Stimulated activated naive B cell treated with anti-CD40 and anti-IgM and Interleukin-4, amounts not matched to agents 10 μg/mL and 1 μg/mL and 100 μg/mL, for 72 hours (primary cell): Measurements from ENCODE around the gene PTPRN2.

ENCODE experiments used
- ATAC-seq, 2 donors: fragments of 150-1000 bp; cut with Tn5 transposase; replicated peaks; 2 replicates each; pipeline ENCODE4 v1.10.0; 2021; ENCODE audit warnings: moderate library complexity in 1 of 2
- DNase-seq: peaks from one replicate; pipeline ENCODE4 v3.0.0; 2021
- H3K27ac Mint-ChIP-seq: one replicate; pipeline ENCODE4 v1.8.0; 2022; ENCODE audit warnings: mild to moderate bottlenecking, mixed read lengths
- H3K27me3 Mint-ChIP-seq, 2 donors: one replicate each; pipeline ENCODE4 v1.8.0; 2022; ENCODE audit warnings: mixed read lengths in 2 of 2
- H3K36me3 Mint-ChIP-seq, 2 donors: one replicate each; pipeline ENCODE4 v1.8.0; 2022; ENCODE audit warnings: mixed read lengths in 2 of 2, mild to moderate bottlenecking in 1 of 2
- H3K4me1 Mint-ChIP-seq, 2 donors: one replicate each; pipeline ENCODE4 v1.8.0; 2022; ENCODE audit warnings: mixed read lengths in 2 of 2, mild to moderate bottlenecking in 1 of 2
- H3K4me3 Mint-ChIP-seq, 2 donors: one replicate each; pipeline ENCODE4 v1.8.0; 2022; ENCODE audit warnings: mild to moderate bottlenecking in 2 of 2, mixed read lengths in 2 of 2, moderate library complexity in 1 of 2
- H3K9me3 Mint-ChIP-seq, 2 donors: one replicate each; pipeline ENCODE4 v1.8.0; 2022; ENCODE audit warnings: mixed read lengths in 2 of 2, mild to moderate bottlenecking in 1 of 2

PTPRN2 gene

DNA sequence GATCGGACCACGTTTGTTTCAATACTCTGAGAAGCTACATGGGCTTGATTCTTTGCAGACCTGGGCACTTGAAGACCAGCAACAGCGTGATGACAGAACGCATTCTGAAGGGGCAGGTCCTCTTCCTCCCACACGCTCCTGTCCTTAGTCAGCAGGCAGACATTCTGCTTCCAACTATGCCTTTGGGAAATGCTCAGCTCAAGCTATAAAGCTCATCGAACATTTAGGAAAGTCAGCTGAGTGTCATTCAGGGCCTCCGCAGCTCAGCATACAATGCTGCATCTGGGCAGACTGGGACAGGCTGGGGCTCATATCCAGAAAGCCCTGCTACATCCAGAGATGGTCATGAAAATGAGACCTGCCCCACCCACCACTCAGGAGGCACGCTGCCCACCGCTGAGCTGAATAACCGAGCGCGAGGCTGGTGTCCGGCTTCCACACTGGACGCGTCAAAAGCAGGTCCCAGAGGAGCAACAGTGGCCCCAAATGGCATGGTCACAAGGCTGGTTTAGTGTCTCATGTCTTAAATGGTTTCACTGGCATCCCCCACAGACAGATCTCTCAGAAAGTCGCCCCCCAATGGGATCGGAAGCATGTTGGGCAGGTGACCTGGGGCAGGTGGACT is 976.8 kb downstream of the PTPRN2 start:
- Mint-ChIP-seq H3K36me3 (peaks cover 3 to 4% of the 10 kb centered on the region in 2 donors), H3K4me3 (peak overlapping the region in 1 of 2 donors; percentile 62), H3K9me3 (peaks cover 5% of the 10 kb centered on the region in 2 donors), H3K4me1 (peaks cover 6 to 8% of the 10 kb centered on the region in 2 donors), H3K27me3 (no peaks in the 10 kb centered on the region), H3K27ac (no peak overlapping the region)
- DNase-seq (no peak), ATAC-seq (no peak)

DNA sequence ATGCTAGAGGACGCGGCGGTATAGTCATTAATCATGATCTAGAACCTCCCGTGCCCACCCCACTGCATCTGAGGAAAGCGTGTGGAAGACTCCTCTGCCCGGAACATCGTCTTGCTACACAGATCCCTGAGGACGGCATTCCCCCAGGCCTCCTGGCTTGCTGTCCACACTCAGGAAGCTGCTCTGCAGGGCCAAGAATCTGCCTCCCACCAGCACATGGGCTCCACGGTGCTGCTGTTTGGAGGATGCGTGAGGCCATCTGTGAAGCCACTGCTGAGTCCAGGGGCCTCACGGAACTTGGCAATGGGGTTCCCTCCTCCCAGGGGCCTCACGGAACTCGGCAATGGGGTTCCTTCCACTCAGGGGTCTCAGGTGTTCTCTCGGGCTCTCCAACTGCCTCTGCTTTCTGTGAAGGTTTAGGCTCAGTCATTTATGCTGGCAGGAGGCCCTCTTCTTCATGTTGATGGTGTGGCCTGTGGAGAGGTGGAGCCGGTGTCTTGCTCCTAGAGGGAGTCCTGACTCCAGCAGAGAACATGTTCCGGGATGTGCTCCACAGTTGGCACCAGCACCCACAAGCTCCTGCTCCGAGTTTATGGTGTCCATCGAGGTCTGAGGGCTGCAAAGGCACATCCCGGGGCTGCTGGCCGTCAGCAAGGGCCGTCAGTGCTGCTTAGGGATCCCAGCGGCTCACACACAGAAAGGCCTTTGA is 977.5 kb downstream of the PTPRN2 start:
- peaks cover 6 to 8% of the 10 kb centered on the region in 2 donors for H3K4me1 Mint-ChIP-seq
- no peak overlapping the region for H3K4me3 Mint-ChIP-seq
- H3K36me3 Mint-ChIP-seq, result peaks cover 3 to 4% of the 10 kb centered on the region in 2 donors
- H3K27ac Mint-ChIP-seq, result no peak overlapping the region
- H3K9me3 Mint-ChIP-seq, result peaks cover 5% of the 10 kb centered on the region in 2 donors
- no peaks in the 10 kb centered on the region for H3K27me3 Mint-ChIP-seq
- DNase-seq (no peak), ATAC-seq (no peak)

DNA sequence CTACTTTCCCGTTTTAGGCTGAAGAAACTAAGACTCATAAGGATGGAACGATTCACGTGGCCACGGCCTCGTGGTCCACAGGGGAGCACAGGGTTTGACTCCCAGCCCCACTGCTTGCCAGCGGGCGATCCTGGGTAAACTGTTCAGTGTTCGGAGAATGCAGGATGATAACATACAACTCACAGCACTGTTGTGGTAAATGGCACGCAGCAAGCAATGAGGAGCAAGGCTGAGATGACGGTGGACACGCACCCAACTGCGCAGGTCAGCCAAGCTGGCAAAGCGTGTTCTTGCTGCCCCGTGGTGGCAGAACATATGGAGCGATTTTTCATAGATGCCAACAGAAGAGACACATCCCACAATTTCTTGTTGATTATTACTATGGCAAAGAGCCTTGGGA is 978.1 kb downstream of the PTPRN2 start:
- peaks cover 6 to 8% of the 10 kb centered on the region in 2 donors for H3K4me1 Mint-ChIP-seq
- H3K27me3 Mint-ChIP-seq, result peaks cover 0 to 1% of the 10 kb centered on the region in 2 donors
- ATAC-seq, result no peak
- peaks cover 3 to 4% of the 10 kb centered on the region in 2 donors for H3K36me3 Mint-ChIP-seq
- H3K4me3 Mint-ChIP-seq, result no peak overlapping the region
- no peak for DNase-seq
- H3K27ac Mint-ChIP-seq, result no peak overlapping the region
- H3K9me3 Mint-ChIP-seq, result peaks cover 3 to 5% of the 10 kb centered on the region in 2 donors

DNA sequence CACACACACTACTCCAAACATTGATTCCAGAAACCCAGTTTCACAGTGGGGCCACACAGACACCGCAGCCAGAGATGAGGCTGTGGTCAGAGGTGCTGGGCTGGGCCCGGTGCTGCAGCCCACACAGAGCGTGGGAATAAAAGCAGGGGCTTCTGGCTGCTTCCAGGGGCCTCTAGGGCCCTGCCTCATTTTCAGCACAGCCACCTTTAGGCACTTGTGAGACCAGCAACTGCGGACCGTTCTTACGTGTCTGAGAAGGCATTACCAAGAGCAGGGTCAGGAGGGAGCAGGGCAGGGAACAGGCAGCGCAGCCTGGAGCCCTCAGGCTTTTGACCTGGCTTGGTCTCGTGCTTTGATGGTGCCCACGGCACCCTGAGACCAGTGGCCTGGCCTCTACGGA is 980.4 kb downstream of the PTPRN2 start:
- Mint-ChIP-seq H3K9me3 (peaks cover 3 to 5% of the 10 kb centered on the region in 2 donors), H3K27ac (no peak overlapping the region), H3K4me3 (no peak overlapping the region), H3K27me3 (peaks cover 0 to 4% of the 10 kb centered on the region in 2 donors), H3K36me3 (peaks cover 3 to 4% of the 10 kb centered on the region in 2 donors), H3K4me1 (peaks cover 3 to 5% of the 10 kb centered on the region in 2 donors)
- ATAC-seq, result no peak
- DNase-seq, result no peak

DNA sequence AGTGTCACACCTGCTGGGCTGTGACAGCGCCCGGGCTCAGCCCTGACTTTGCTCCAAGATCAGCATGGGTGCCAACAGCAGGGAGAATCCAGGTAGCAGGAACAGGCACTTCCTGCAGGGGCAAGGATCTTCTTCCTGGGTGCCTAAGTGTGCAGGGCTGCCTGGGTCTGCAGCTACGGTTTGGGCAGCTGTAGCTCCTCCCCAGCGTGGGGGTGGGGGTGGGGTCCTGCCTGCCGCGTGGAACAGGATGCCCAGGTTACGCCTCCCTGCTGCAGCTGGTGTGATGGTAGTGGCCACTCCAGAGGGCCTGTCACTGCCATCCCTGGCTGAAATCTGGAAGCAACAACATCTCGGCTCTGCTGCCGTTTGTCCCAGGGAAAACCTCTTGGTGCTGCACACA is 981.5 kb downstream of the PTPRN2 start:
- Mint-ChIP-seq H3K27ac (no peak overlapping the region), H3K9me3 (peaks cover 0 to under 1% of the 10 kb centered on the region in 2 donors), H3K4me3 (no peak overlapping the region), H3K4me1 (no peaks in the 10 kb centered on the region), H3K36me3 (no peaks in the 10 kb centered on the region), H3K27me3 (peaks cover 8% of the 10 kb centered on the region in 2 donors)
- DNase-seq, result no peak
- ATAC-seq, result no peak

DNA sequence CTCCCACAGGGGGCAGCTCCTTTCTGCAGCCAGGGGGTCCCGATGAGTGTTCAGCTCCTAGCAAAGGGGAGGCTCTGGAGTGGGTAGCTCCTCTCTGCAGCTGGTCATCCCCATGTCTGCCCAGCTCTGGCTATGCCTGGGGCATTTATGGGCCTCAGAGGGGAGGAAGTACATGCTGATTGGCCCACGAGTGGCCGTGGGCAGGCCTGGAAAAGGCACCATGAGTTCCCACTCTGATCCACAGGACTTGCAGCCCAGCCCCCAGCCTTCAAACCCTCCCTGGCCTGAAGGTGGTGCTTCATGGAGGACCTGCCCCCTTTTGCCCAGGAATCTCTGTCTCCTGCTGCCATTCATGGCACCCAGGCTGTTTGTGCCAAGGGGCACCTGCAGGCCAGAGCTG is 982.0 kb downstream of the PTPRN2 start:
- Mint-ChIP-seq H3K9me3 (no peaks in the 10 kb centered on the region), H3K4me1 (no peaks in the 10 kb centered on the region), H3K27me3 (peaks cover 8% of the 10 kb centered on the region in 2 donors), H3K36me3 (no peaks in the 10 kb centered on the region), H3K27ac (no peak overlapping the region), H3K4me3 (no peak overlapping the region)
- DNase-seq, result no peak
- no peak for ATAC-seq

DNA sequence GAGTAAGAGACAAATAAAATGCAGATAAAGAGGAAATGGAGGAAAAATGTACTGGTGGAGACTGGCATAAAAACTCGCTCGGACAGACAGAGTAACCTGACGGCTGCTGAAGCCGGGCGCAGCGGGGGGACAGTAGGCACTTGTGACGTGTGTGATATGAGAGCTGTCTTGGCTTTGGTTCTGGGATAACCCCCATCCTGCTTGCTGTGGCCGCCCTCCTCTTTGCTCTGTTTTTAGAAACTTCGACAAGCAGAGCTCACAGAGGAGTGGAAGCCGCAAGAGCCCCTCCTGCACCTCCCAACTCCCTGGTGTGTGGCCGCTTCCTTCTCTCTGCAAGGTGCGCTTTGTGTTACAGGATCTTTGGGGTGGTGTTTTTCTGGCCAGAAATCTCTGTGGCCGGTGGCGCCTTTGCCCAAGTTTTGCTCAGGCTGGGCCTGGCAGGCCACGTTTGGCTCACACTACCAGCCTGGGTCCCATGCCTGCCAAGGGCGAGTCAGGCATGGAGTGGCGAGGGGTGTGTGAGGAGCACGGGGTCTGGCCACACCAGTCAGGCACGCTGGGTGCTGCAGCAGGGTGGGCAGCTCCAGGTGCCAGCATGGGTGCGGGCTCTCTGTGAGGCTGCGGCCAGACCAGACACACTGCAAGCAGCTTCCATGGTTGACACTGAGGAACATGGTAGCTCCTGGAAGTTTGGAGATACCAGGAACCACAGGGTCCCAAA is 982.8 kb downstream of the PTPRN2 start:
- no peak for DNase-seq
- no peak for ATAC-seq
- Mint-ChIP-seq H3K4me3 (no peak overlapping the region), H3K36me3 (no peaks in the 10 kb centered on the region), H3K27ac (no peak overlapping the region), H3K27me3 (peaks cover 8 to 12% of the 10 kb centered on the region in 2 donors), H3K4me1 (no peaks in the 10 kb centered on the region), H3K9me3 (no peaks in the 10 kb centered on the region)

DNA sequence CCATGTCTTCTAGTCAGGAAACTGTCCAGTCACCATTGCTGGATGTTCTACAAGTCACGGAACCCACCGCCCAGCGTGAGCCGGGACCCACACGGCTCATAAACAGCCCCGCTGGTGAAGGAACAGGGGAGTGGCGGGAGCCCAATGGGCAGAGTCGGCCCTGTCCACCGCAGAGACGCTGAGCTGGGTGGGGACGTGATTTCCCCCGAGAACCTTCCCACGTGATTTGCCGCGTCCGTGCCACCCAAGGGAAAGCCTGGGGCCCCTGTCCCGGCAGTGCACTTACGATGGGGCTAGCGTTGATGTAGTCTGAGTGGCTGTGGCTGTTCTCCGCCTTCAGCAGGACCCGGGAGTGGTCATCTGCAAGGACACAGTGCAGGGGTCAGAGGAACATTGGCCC is 983.9 kb downstream of the PTPRN2 start:
- Mint-ChIP-seq H3K36me3 (no peaks in the 10 kb centered on the region), H3K27ac (no peak overlapping the region), H3K27me3 (peaks cover 8 to 12% of the 10 kb centered on the region in 2 donors), H3K9me3 (no peaks in the 10 kb centered on the region), H3K4me3 (no peak overlapping the region), H3K4me1 (no peaks in the 10 kb centered on the region)
- ATAC-seq (no peak), DNase-seq (no peak)

DNA sequence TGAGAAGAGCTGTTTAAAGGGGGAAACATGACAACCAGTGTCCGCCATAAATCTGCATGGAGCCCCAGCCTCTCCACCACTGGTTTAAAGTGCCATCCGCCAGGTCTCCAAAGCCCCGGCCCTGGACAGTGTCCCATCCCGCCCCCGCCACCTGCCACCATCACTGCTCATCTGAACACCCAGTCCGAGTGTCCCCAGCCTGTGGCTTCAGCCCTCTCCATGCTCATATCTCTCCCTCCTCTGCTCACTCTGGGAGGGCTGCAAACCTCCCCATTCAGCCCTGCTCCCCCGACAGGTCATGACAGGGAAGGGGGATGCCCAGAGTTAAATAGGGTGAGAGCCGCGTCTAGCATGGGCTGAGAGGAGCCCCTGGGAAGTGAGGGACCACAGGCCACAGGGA is 984.6 kb downstream of the PTPRN2 start:
- Mint-ChIP-seq H3K4me3 (no peak overlapping the region), H3K4me1 (no peaks in the 10 kb centered on the region), H3K9me3 (no peaks in the 10 kb centered on the region), H3K27me3 (peaks cover 8 to 12% of the 10 kb centered on the region in 2 donors), H3K36me3 (no peaks in the 10 kb centered on the region), H3K27ac (no peak overlapping the region)
- DNase-seq (no peak), ATAC-seq (no peak)

DNA sequence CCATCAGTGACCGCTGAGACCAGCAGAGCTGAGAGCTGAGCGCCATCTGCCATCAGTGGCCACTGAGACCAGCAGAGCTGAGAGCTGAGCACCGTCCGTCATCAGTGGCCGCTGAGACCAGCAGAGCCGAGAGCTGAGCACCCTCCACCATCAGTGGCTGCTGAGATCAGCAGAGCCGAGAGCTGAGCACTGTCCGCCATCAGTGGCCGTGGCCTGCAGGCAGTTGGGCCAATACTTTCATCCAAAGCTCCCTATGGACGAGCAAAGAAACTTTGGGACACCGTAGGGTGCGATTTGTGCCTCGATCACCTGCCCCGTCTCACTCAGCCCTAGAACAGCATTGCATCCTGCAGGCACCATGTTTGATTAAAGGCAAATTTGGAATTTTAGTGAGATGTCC is 985.0 kb downstream of the PTPRN2 start:
- ATAC-seq (no peak), DNase-seq (no peak)
- H3K4me3 Mint-ChIP-seq, result no peak overlapping the region
- H3K27ac Mint-ChIP-seq, result no peak overlapping the region
- H3K27me3 Mint-ChIP-seq, result peaks cover 8 to 12% of the 10 kb centered on the region in 2 donors
- no peaks in the 10 kb centered on the region for H3K36me3 Mint-ChIP-seq
- no peaks in the 10 kb centered on the region for H3K9me3 Mint-ChIP-seq
- H3K4me1 Mint-ChIP-seq, result no peaks in the 10 kb centered on the region

DNA sequence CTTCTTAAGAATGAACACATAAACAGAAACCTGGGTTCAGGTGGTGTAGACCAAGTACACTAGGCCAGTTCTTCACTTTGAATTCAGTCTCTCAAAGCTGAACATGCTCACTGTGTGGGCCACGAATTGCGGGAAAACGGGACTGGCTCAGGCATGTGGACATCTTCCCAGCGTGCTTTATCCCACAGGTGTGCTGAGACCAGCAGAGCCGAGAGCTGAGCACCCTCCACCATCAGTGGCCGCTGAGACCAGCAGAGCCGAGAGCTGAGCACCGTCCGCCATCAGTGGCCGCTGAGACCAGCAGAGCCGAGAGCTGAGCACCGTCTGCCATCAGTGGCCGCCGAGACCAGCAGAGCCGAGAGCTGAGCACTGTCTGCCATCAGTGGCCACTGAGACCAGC is 985.5 kb downstream of the PTPRN2 start:
- DNase-seq (no peak), ATAC-seq (no peak)
- Mint-ChIP-seq H3K27ac (no peak overlapping the region), H3K4me1 (no peaks in the 10 kb centered on the region), H3K9me3 (no peaks in the 10 kb centered on the region), H3K27me3 (peaks cover 8 to 12% of the 10 kb centered on the region in 2 donors), H3K36me3 (no peaks in the 10 kb centered on the region), H3K4me3 (no peak overlapping the region)

DNA sequence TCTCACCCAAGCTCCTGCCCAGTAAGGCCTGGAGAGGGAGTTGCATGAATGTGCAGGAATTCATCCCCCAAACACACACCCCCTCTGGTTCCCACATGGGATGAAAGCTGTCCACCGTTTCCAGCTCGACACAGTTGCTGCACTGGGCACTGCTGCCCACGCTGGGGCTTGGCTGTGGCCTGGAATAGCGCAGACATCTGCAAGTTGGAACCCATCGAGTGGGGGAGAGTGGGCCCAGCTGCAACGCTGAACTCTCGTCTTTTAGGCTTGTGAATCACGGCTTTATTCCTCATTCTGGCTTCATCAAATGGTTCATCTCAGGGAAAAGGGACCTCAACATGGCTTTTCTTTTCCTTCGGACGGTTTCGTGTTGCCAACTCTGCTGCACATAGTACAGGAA is 986.1 kb downstream of the PTPRN2 start:
- Mint-ChIP-seq H3K27ac (no peak overlapping the region), H3K4me1 (no peaks in the 10 kb centered on the region), H3K9me3 (no peaks in the 10 kb centered on the region), H3K27me3 (peaks cover 8 to 12% of the 10 kb centered on the region in 2 donors), H3K4me3 (no peak overlapping the region), H3K36me3 (no peaks in the 10 kb centered on the region)
- DNase-seq (no peak), ATAC-seq (no peak)

DNA sequence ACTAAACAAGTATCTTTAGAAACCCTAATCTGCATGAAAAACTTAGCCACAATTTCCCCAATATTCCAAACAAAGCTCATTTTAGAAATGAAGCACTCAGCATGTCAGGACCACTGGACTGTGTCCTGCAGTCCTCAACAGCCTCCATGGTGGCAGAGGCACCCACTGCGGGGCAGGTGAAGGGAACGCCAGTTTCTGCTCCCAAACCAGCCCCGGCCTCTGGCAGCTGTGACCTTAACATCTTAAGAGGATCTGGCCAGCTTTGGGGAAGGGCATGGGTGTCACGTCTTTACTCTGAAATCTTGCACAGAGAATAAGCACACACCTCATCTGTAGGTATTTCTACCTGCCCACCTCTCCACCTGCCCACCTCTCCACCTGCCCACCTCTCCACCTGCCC is 988.1 kb downstream of the PTPRN2 start:
- Mint-ChIP-seq H3K4me3 (no peak overlapping the region), H3K27me3 (peaks cover 8 to 10% of the 10 kb centered on the region in 2 donors), H3K4me1 (no peaks in the 10 kb centered on the region), H3K9me3 (no peaks in the 10 kb centered on the region), H3K36me3 (no peaks in the 10 kb centered on the region), H3K27ac (no peak overlapping the region)
- ATAC-seq (no peak), DNase-seq (no peak)

DNA sequence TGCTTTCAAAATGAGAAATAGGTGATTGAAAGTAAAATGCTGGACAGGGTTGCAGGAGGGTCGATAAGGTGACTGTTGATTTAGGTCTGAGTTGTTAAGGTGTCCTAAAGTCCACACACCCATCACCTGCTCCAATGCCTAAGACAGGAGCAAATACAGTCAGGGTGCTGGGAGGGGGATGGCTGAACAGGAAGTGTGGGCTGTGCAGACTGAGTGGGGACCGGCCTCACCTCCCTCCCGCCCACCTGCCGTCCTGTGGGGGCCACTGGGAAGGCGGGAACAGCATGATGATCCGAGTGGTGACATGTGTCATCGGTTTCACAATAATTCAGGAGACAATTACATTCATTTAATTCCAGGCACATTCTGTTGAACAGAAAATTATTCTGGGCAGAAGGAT is 990.1 kb downstream of the PTPRN2 start:
- no peaks in the 10 kb centered on the region for H3K4me1 Mint-ChIP-seq
- no peak overlapping the region for H3K4me3 Mint-ChIP-seq
- no peak overlapping the region for H3K27ac Mint-ChIP-seq
- H3K36me3 Mint-ChIP-seq, result no peaks in the 10 kb centered on the region
- peaks cover 0 to under 1% of the 10 kb centered on the region in 2 donors for H3K9me3 Mint-ChIP-seq
- no peak for ATAC-seq
- H3K27me3 Mint-ChIP-seq, result peaks cover 10 to 12% of the 10 kb centered on the region in 2 donors
- DNase-seq, result no peak

DNA sequence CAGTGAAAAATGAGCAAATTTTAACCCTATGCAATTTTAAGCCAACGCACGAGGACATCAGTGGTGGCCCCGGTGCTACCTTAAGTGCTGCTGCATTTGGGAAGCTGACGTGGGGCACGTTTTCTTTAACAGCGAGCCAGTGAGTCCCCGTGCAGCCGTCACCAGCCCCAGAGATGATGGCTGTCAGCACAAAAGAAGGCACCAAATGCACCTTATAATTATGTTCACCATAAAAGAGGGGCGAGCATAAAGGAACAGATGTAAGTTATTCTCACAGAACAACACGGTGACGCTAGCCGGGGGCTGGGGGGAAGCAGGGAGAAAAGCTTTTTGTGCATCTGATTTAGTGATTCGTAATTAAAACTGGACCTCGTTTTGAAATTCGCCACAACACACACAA is 990.7 kb downstream of the PTPRN2 start:
- Mint-ChIP-seq H3K4me3 (no peak overlapping the region), H3K27me3 (peaks cover 9 to 15% of the 10 kb centered on the region in 2 donors), H3K27ac (no peak overlapping the region), H3K9me3 (peaks cover 0 to 5% of the 10 kb centered on the region in 2 donors), H3K36me3 (no peaks in the 10 kb centered on the region), H3K4me1 (no peaks in the 10 kb centered on the region)
- DNase-seq (no peak), ATAC-seq (no peak)
